ENCODE measurements around the gene ZBTB38.

Gene ZBTB38

GRCh38 chr3:141368062-141368924, at the start of gene ZBTB38:
Gene ZBTB38 (plus strand): TSS chr3:141368504. CDS start chr3:141442389, 73,885 bp downstream.
- no peak for TF ChIP-seq CTCF (IDR thresholded peaks at IDR 0.05; ENCODE audit: extremely low read depth, missing control alignments)
- DNase-seq (ENCODE audit: low spot score): peak; percentile 21

- no peak for TF ChIP-seq CTCF (IDR thresholded peaks at IDR 0.05; ENCODE audit: extremely low read depth, missing control alignments)
- DNase-seq (ENCODE audit: low spot score): no peak
These were observed 47.8 kb upstream of the ZBTB38 start for GRCh38 chr3:141320399-141321108.

GRCh38 chr3:141321109-141321497, 47.2 kb upstream of the ZBTB38 start:
- no peak for TF ChIP-seq CTCF (IDR thresholded peaks at IDR 0.05; ENCODE audit: extremely low read depth, missing control alignments)

GRCh38 chr3:141323936-141324704, 44.2 kb upstream of the ZBTB38 start:
- no peak for TF ChIP-seq CTCF (IDR thresholded peaks at IDR 0.05; ENCODE audit: extremely low read depth, missing control alignments)
- no peak for DNase-seq (ENCODE audit: low spot score)

More at GRCh38 chr3:141321109-141321497, 47.2 kb upstream of the ZBTB38 start:
- DNase-seq (ENCODE audit: low spot score): no peak

- no peak for TF ChIP-seq CTCF (IDR thresholded peaks at IDR 0.05; ENCODE audit: extremely low read depth, missing control alignments)
- no peak for DNase-seq (ENCODE audit: low spot score)
These were observed 42.2 kb upstream of the ZBTB38 start for GRCh38 chr3:141326123-141326522.

GRCh38 chr3:141326626-141327025, 41.7 kb upstream of the ZBTB38 start:
- no peak for DNase-seq (ENCODE audit: low spot score)
- TF ChIP-seq CTCF (IDR thresholded peaks at IDR 0.05; ENCODE audit: extremely low read depth, missing control alignments): no peak

Measured in GM20000 (cell line).